Activated naive CD4-positive, alpha-beta T cell treated with Interleukin-2 at 50 U/mL for 16 hours (primary cell): ENCODE results near the gene PFKFB4.
A peak's percentile ranks its signal among the peaks of the same experiment; 100 is the strongest.
"Not testable (repeated sequence)": the region's sequence is repeated elsewhere in the genome, so short reads cannot be mapped to it uniquely, and the experiment has no call there.

ENCODE experiments used
- DNase-seq: peaks from one replicate; pipeline ENCODE4 v3.0.0-alpha.2; 2020

The PFKFB4 gene

DNA sequence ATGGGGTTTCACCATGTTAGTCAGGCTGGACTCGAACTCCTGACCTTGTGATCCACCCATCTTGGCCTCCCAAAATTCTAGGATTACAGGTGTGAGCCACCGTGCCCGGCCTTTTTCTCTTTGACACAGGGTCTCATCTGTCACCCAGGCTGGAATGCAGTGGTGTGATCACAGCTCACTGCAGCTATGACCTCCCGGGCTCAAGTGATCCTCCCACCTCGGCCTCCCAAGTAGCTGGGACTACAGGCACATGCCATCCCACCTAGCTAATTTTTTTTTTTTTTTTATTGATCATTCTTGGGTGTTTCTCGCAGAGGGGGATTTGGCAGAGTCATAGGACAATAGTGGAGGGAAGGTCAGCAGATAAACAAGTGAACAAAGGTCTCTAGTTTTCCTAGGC lies 73.8 kb downstream of the PFKFB4 start:
- not testable (repeated sequence) for DNase-seq

GRCh38 chr3:48480891-48481290 lies 75.7 kb downstream of the PFKFB4 start:
- not testable (repeated sequence) for DNase-seq

DNA sequence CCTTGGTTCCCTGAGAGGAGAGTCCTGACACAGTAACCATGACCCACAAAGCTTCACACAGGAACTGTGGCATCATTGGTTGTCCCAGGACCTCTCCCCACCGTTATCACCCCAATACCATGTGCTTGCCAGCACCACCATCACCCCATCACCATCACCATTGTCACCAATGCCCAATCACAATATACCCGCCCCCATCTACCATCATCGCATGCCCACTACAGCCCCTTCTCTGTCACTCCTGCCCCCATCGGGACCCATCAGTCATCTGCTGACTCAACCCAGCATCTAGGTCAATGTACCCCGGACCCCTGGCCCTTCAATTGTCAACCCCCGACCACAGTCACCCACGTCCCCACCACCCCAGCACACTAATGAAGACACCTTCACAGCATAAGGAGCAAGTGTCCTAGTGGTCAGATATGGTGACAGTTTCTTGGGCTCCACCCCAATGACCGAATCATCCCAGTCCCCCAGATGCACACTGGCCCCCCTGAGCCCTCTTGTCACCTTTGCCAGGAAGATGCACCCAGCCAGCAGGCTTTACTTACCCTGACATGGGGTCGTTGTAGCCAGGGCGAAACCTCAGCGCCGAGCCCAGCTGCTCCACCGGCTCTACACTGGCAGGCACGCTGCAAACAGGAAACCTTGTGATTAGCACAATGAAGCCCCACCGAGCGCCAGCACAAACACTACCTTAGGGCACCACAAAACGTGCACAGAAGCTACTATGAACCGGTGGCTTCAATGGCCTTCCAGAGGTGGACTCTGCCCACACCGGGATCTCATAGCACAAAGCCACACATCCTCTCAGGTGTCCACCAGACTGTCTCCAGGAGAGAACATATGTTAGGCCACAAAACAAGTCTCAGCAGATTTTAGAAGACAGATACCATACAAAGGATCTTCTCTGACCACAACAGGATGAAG lies 77.7 kb downstream of the PFKFB4 start:
- DNase-seq, result peak; percentile 62

DNA sequence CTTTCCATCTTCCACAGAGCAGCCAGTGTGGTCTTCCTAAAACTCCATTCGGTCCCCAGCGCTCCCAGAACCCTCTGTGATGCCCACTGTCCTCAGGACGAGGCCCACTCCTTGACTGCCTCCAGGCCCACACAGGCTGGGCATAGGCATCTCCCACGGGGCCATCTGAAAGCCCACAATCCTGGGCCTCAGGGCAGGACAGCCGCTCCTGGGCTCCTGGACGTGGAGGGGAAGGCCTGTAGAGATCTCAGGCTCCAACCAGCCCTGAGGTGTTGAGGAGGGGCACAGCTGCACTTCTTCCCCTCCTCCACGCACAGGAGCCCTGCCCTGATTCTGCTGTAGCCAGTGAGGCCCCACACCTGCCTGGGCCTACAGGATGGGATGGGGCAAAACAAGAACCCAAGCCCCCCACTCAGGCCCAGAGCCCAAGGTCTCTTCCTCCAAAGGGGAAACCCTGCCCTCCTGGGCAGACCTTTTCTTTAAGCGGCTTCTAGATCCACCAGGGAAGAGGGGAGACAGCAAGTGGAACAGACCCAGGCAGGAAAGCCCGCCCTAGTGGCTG lies 78.6 kb downstream of the PFKFB4 start:
- no peak for DNase-seq

DNA sequence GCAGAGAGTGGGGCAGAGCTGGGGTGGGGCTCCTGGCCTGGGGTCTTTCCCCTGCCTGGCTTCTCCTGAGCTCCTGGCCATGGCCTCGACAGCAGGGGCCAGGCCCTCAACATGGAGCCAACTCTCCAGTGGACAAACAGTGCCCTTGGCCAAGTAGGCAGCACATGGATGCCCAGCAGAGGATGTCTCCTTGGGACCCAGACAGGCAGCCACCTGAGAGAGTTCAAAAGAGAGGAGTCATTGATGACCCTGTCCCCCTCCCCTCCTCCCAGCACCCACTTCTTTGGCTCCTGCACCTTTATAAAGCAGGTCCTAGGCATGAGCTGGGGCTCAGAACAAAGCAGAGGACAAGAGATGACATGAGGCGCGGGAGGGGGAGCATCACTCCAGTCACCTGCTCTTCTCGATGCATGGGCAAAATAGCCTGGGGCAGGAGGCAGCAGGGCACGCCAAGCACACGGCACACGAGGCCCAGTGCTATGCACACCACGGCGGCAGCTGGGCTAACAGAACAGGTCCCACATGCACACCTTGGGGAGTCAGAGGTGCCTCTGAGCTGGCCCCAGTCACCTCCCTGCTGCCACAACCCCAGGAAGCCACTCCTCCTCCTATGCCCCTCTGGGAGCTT lies 80.1 kb downstream of the PFKFB4 start:
- no peak for DNase-seq

DNA sequence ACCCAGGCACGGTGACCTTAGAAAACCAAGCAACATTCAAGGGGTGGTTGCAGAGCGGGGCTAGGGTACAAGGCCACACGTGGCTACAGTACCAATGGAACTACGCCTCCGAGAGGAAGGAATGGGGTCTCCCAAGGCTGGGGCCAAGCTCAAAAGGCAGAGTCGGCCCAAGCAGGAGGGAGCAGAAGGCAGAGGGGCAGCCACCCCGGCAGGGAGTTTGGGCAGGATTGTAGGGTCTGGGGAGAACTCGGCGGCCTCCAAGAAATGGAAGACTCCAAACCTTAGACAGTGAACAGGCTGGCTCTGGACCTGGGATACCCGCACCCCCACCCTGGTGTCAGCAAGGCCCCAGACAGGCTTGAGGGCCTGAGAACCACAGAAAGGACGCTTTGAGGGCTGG lies 81.4 kb downstream of the PFKFB4 start:
- no peak for DNase-seq

- DNase-seq, result no peak
Measured at GRCh38 chr3:48474619-48475018, 82.0 kb downstream of the PFKFB4 start.

DNA sequence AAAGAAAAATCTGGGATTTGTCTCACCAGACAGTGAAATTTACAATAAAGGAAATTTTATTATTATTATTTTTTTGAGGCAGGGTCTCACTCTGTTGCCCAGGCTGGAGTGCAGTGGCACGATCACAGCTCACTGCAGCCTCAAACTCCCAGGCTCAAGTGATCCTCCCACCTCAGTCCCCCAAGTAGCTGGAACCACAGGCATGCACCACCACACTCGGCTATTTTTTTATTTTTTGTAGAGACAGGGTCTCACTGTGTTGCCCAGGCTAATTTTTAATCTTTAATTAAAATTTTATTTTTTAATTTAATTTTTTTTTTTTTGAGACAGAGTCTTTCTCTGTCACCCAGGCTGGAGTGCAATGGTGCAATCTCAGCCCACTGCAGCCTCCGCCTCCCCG lies 82.6 kb downstream of the PFKFB4 start:
- not testable (repeated sequence) for DNase-seq

DNA sequence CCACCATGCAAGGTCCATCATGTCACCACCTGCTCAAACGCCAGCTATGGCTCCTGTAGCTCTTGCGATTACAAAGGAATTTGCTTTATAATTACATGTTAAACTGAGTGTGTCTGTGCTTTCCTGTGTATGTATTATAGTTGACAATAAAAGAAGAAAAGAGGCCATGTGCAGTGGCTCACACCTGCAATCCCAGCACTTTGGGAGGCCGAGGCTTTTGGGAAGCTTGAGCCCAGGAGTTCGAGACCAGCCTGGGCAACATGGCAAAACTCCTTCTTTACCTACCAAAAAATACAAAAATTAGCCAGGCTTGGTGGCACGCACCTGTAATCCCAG lies 83.0 kb downstream of the PFKFB4 start:
- DNase-seq, result no peak

- peak; percentile 93 for DNase-seq
Measured at GRCh38 chr3:48472923-48473616, 83.5 kb downstream of the PFKFB4 start.

- DNase-seq, result no peak
Measured at GRCh38 chr3:48472673-48472922, 84.0 kb downstream of the PFKFB4 start.

DNA sequence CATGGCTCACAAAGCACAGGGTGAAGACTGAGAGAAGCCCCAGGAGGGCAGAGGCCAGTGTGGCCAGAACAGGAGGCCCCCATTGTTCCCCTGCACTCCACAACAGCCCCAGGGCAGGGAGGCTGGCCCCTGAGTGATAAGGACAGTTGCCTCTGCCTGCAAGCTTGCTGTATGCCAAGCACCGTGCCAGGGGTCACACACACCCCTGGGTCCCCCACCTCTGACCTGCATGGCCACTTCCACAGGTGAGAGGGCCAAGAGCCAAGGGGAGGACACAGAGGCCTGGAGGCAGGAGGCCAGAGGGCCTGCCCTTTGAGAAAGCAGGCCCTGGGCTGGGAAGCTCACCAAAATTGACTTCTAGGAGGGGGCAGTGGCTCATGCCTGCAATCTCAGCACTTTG lies 86.3 kb downstream of the PFKFB4 start:
- DNase-seq, result no peak

DNA sequence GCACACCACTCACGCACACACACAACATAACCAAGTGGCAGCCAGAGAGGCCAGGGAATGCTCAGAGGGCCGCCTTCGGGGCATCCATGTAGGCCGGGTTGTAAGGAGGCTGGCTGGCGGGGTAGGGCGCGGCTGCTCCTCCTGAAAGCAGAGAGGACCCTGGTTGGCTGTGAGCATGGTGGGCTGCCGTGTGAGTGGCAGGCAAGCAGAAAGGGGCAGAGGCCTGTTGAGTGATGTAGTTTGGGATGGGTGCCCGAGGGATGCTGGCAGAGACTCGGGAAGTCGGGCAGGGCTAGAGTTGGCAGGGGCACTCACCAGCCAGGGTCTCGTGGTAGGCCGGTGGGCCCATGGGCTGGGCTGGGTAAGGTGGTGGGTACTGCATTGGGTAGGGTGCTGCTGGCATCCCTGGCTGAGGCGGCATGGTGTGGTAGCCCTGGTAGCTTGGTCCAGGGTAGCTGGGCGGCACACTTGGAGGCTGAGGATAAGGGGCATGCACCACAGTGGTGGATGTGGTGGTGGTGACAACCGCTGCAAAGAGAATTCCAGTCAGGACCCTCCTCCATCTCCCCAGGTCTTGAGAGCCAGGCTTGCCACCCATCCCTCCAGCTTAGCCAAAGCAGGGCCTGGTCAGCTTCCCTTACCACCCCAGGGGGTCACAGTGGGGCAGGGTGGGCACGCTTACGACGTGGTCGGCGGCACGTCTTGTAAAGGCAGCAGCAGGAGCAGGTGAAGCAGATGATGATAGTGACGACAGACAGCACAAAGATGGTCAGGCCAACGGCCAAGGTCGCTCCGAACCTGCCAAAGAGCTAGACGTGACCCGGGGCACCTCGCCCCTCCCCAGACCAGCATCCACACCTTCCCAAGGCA lies 87.3 kb downstream of the PFKFB4 start:
- DNase-seq, result no peak

- DNase-seq, result no peak
Measured at GRCh38 chr3:48468329-48468731, 88.3 kb downstream of the PFKFB4 start.
